MM.1S (cell line): ENCODE data around the gene BTBD6.

Experiments
- EZH2 ChIP-seq: fragments of 300-600 bp; sonication (generic); optimal IDR thresholded peaks from 2 replicates; pipeline ENCODE3; 2017; ENCODE audit warnings: low read depth, mild to moderate bottlenecking, antibody characterized with exemption, low read length, mixed read lengths
- TF ChIP-seq, protein P1 (sequence below): fragments of 300-600 bp; sonication (generic); IDR thresholded peaks from 2 replicates; pipeline ENCODE4 v1.5.1; 2016; ENCODE audit warnings: antibody characterized with exemption, low read length, mixed read lengths

DNA sequence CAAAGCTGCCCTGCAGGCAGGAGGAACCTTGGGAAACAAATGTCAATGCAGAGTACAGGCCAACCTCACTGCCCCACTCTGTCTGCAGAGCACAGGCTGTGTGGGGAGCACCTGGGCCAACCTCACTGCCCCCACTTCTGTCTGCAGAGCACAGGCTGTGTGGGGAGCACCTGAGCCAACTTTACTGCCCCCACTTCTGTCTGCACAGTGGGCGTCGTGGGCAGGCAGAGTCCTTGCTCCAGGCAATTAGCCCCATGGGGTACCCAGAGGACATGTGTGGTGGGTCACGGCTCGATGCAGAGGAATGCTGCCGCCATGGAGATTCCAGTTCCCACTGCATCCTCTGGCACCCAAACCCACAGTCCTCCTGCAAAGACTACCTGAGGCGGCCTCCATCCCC is 26.3 kb downstream of the BTBD6 start:
- TF ChIP-seq, protein P1, sequence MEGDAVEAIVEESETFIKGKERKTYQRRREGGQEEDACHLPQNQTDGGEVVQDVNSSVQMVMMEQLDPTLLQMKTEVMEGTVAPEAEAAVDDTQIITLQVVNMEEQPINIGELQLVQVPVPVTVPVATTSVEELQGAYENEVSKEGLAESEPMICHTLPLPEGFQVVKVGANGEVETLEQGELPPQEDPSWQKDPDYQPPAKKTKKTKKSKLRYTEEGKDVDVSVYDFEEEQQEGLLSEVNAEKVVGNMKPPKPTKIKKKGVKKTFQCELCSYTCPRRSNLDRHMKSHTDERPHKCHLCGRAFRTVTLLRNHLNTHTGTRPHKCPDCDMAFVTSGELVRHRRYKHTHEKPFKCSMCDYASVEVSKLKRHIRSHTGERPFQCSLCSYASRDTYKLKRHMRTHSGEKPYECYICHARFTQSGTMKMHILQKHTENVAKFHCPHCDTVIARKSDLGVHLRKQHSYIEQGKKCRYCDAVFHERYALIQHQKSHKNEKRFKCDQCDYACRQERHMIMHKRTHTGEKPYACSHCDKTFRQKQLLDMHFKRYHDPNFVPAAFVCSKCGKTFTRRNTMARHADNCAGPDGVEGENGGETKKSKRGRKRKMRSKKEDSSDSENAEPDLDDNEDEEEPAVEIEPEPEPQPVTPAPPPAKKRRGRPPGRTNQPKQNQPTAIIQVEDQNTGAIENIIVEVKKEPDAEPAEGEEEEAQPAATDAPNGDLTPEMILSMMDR = no peak
- no peak for TF ChIP-seq EZH2
